Gastrocnemius medialis (tissue), 4 donors: ENCODE data around the gene IL4R. TPM values are rescaled to one million over a fixed set of nuclear protein-coding genes. Genes with fewer than 3 reads are reported as not detected.

Experiments used
- ATAC-seq, 2 donors: fragments of 150-250 bp; one replicate each; pipeline ENCODE4 v1.9.1; 2016
- DNase-seq, 2 donors: peaks; one replicate each; pipeline ENCODE4 v3.0.0-alpha.2; 2019
- H3K27ac ChIP-seq, 4 donors: fragments of 200-600 bp; sonication (generic); 1 replicate in 1 of 4; 2 replicates in 3 of 4; pipeline ENCODE4 v1.5.1; 2016 to 2018; ENCODE audit warnings: mild to moderate bottlenecking in 2 of 4, moderate library complexity in 1 of 4
- H3K27me3 ChIP-seq, 3 donors: fragments of 200-600 bp; sonication (generic) in 2 of 3; 1 replicate in 1 of 3; 2 replicates in 2 of 3; pipeline versions ENCODE4 v1.5.1 to v1.6.0; 2016 to 2019; ENCODE audit warnings: mild to moderate bottlenecking in 1 of 3, moderate library complexity in 1 of 3
- H3K36me3 ChIP-seq, 2 donors: fragments of 200-600 bp; sonication (generic) in 1 of 2; one replicate each; pipeline ENCODE4 v1.5.1; 2017 to 2018
- H3K4me1 ChIP-seq, 2 donors: fragments of 200-600 bp; sonication (generic) in 1 of 2; one replicate each; pipeline ENCODE4 v1.5.1; 2016 to 2017; ENCODE audit warnings: mild to moderate bottlenecking in 2 of 2
- H3K4me3 ChIP-seq, 4 donors: fragments of 200-600 bp; sonication (generic) in 3 of 4; 1 replicate in 1 of 4; 2 replicates in 3 of 4; pipeline ENCODE4 v1.5.1; 2016 to 2019; ENCODE audit warnings: mild to moderate bottlenecking in 2 of 4
- H3K9me3 ChIP-seq, 3 donors: fragments of 200-600 bp; sonication (generic) in 2 of 3; 1 replicate in 1 of 3; 2 replicates in 2 of 3; pipeline ENCODE4 v1.5.1; 2016 to 2019
- CTCF ChIP-seq, 5 experiments: fragments of 450-650 bp in 3 of 5; fragments of 200-600 bp in 2 of 5; sonication (generic) in 2 of 5; IDR thresholded peaks in 4 of 5; conservative IDR thresholded peaks in 1 of 5; 1 replicate in 4 of 5; 2 replicates in 1 of 5; pipeline ENCODE4 v1.5.1; 2016 to 2019; ENCODE audit warnings: antibody characterized with exemption in 5 of 5, mild to moderate bottlenecking in 3 of 5, moderate library complexity in 3 of 5
- POLR2A ChIP-seq, 2 donors: fragments of 450-650 bp; IDR thresholded peaks; one replicate each; pipeline ENCODE4 v1.6.1; 2017; ENCODE audit warnings: antibody characterized with exemption in 2 of 2, mild to moderate bottlenecking in 2 of 2, moderate library complexity in 2 of 2
- in situ Hi-C, 4 donors: fragments of 200-750 bp; cut with MboI; loops; one replicate each; pipeline versions ENCODE4 v1.15.0 to v1.8.0; 2017; ENCODE audit warnings: low sequenced_read_pairs in 4 of 4
- intact Hi-C: fragments of 100-400 bp; cut with DNase I; formaldehyde crosslinking; loops from one replicate; pipeline ENCODE4 v1.15.1; 2023; ENCODE audit warnings: low total_unique reads
- total RNA-seq, 4 donors: library from RNA; depleted of rRNA; stranded (reverse); fragments of >200 nt; gene quantifications; one replicate each; pipeline versions ENCODE4 v1.1.0 to v1.2.3, GENCODE V29; 2016

Gene IL4R
- total RNA-seq, 4 donors from 2014 or later = 4.5 to 7.4 (median 6.5) TPM

GRCh38 chr16:27359051-27359450 is 45.3 kb downstream of the IL4R start:
- H3K27me3 ChIP-seq = no peaks in the 10 kb centered on the region
- intact Hi-C loops (no loop called here), in situ Hi-C loops (loop anchor here in 2 of 4 donors (10.0 to 25.0 kb wide), 2 partner anchors 56 to 122 kb away; no protein-coding TSS in a partner anchor)
- no peak overlapping the region for H3K27ac ChIP-seq
- H3K4me1 ChIP-seq = no peaks in the 10 kb centered on the region
- no peak overlapping the region for H3K4me3 ChIP-seq
- ATAC-seq = no peak
- H3K36me3 ChIP-seq = peaks cover 0 to 12% of the 10 kb centered on the region in 2 donors
- TF ChIP-seq CTCF (IDR thresholded peaks at IDR 0.05 in 4 of 5, conservative IDR thresholded peaks at IDR 0.05 in 1 of 5) (no peak), POLR2A (IDR thresholded peaks at IDR 0.05) (no peak)
- no peaks in the 10 kb centered on the region for H3K9me3 ChIP-seq
- DNase-seq = no peak

GRCh38 chr16:27359615-27360014 is 45.8 kb downstream of the IL4R start:
- H3K36me3 ChIP-seq = peaks cover 0 to 10% of the 10 kb centered on the region in 2 donors
- no peaks in the 10 kb centered on the region for H3K9me3 ChIP-seq
- ATAC-seq = no peak
- intact Hi-C loops (no loop called here), in situ Hi-C loops (loop anchor here in 2 of 4 donors (5.0 to 25.0 kb wide), 4 partner anchors 55 to 182 kb away; no protein-coding TSS in a partner anchor)
- no peaks in the 10 kb centered on the region for H3K4me1 ChIP-seq
- H3K27ac ChIP-seq = no peak overlapping the region
- no peak for DNase-seq
- no peak overlapping the region for H3K4me3 ChIP-seq
- no peak for TF ChIP-seq POLR2A (IDR thresholded peaks at IDR 0.05)
- TF ChIP-seq CTCF (IDR thresholded peaks at IDR 0.05 in 4 of 5, conservative IDR thresholded peaks at IDR 0.05 in 1 of 5) = no peak
- H3K27me3 ChIP-seq = no peaks in the 10 kb centered on the region

- TF ChIP-seq CTCF (IDR thresholded peaks at IDR 0.05 in 4 of 5, conservative IDR thresholded peaks at IDR 0.05 in 1 of 5) (no peak), POLR2A (IDR thresholded peaks at IDR 0.05) (no peak)
- no peaks in the 10 kb centered on the region for H3K27me3 ChIP-seq
- no peak overlapping the region for H3K27ac ChIP-seq
- intact Hi-C loops (no loop called here), in situ Hi-C loops (loop anchor here in 2 of 4 donors (5.0 to 25.0 kb wide), 3 partner anchors 125 to 185 kb away; no protein-coding TSS in a partner anchor)
- no peak for DNase-seq
- no peaks in the 10 kb centered on the region for H3K4me1 ChIP-seq
- no peak overlapping the region for H3K4me3 ChIP-seq
- H3K9me3 ChIP-seq = no peaks in the 10 kb centered on the region
- H3K36me3 ChIP-seq = peaks cover 0 to 10% of the 10 kb centered on the region in 2 donors
- no peak for ATAC-seq
Measured at GRCh38 chr16:27361987-27362386, 48.2 kb downstream of the IL4R start.

GRCh38 chr16:27362570-27363245 is 48.9 kb downstream of the IL4R start:
- TF ChIP-seq CTCF (IDR thresholded peaks at IDR 0.05 in 4 of 5, conservative IDR thresholded peaks at IDR 0.05 in 1 of 5) = no peak
- no peak for TF ChIP-seq POLR2A (IDR thresholded peaks at IDR 0.05)

More at GRCh38 chr16:27362570-27363245, 48.9 kb downstream of the IL4R start:
- no peak overlapping the region for H3K27ac ChIP-seq
- H3K36me3 ChIP-seq = peaks cover 0 to 10% of the 10 kb centered on the region in 2 donors
- in situ Hi-C loops = loop anchor here in 2 of 4 donors (5.0 to 25.0 kb wide), 3 partner anchors 125 to 185 kb away; no protein-coding TSS in a partner anchor
- ATAC-seq = no peak
- H3K4me3 ChIP-seq = no peak overlapping the region
- DNase-seq = no peak
- intact Hi-C loops = no loop called here
- H3K27me3 ChIP-seq = no peaks in the 10 kb centered on the region
- no peaks in the 10 kb centered on the region for H3K9me3 ChIP-seq
- peaks cover 0 to 4% of the 10 kb centered on the region in 2 donors for H3K4me1 ChIP-seq
